Lung microvascular endothelial cell (primary cell): ENCODE data around the gene INPP5D. TPM values are rescaled to one million over a fixed set of nuclear protein-coding genes. Genes with fewer than 3 reads are reported as not detected.

Experiments
- total RNA-seq: library from RNA; depleted of rRNA; stranded (reverse); fragments of >200 nt; gene quantifications from 2 replicates; pipeline ENCODE4 v1.2.1, GENCODE V29; 2014

Gene INPP5D
- total RNA-seq, 1 donor from 2014 or later, result 43.5 TPM

Other genes starting within 250 kb of the INPP5D start
- under 0.01 and 0.40 TPM in 2 replicates for gene SNORC, start 190.1 kb upstream of the INPP5D start, total RNA-seq
- gene NGEF, start 47.1 kb upstream of the INPP5D start, total RNA-seq, result 0.22 TPM in 1 of 2 replicates, not detected in the other
- not detected in 2 replicates for gene NEU2, start 27.7 kb upstream of the INPP5D start, total RNA-seq
- gene ATG16L1, start 191.3 kb downstream of the INPP5D start, total RNA-seq, result 18.1 and 26.2 TPM in 2 replicates
- gene SAG, start 247.5 kb downstream of the INPP5D start, total RNA-seq, result not detected in 2 replicates